Prostate gland (tissue), 2 donors: ENCODE results near the gene POLQ.

Experiments
- POLR2A ChIP-seq: fragments of 450-650 bp; IDR thresholded peaks from one replicate; pipeline ENCODE4 v1.6.1; 2016; ENCODE audit warnings: antibody characterized with exemption, mild to moderate bottlenecking
- TF ChIP-seq, protein P1 (sequence below), 4 experiments: fragments of 200-600 bp in 2 of 4; fragments of 450-650 bp in 2 of 4; sonication (generic) in 2 of 4; IDR thresholded peaks; 1 replicate in 3 of 4; 2 replicates in 1 of 4; pipeline ENCODE4 v1.5.1; 2016 to 2019; ENCODE audit warnings: antibody characterized with exemption in 4 of 4, mild to moderate bottlenecking in 2 of 4, moderate library complexity in 2 of 4

DNA sequence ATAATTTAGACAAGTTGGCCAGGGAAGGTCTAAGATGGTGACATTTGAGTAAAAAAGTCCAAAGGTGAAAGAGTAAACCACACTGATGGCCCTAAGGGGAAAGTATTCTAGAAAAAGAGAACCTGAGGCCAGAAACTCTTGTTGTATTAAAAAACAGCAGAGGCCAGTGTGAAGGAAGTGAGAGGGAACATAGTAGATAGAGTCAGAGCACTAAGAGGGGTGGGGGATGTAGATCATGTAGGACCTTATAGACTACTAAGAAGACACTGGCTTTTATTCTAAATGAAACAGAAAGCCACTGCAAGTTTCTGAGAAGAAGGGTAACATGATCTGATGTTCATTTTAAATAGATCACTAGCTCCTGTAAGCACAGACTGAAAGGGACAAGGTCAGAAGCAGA, 14.5 kb downstream of the POLQ start:
- TF ChIP-seq, protein P1, sequence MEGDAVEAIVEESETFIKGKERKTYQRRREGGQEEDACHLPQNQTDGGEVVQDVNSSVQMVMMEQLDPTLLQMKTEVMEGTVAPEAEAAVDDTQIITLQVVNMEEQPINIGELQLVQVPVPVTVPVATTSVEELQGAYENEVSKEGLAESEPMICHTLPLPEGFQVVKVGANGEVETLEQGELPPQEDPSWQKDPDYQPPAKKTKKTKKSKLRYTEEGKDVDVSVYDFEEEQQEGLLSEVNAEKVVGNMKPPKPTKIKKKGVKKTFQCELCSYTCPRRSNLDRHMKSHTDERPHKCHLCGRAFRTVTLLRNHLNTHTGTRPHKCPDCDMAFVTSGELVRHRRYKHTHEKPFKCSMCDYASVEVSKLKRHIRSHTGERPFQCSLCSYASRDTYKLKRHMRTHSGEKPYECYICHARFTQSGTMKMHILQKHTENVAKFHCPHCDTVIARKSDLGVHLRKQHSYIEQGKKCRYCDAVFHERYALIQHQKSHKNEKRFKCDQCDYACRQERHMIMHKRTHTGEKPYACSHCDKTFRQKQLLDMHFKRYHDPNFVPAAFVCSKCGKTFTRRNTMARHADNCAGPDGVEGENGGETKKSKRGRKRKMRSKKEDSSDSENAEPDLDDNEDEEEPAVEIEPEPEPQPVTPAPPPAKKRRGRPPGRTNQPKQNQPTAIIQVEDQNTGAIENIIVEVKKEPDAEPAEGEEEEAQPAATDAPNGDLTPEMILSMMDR (IDR thresholded peaks at IDR 0.05) = no peak
- TF ChIP-seq POLR2A = no peak
